ENCODE data around the gene GGTLC2.
"Not testable (repeated sequence)": the region's sequence is repeated elsewhere in the genome, so short reads cannot be mapped to it uniquely, and the experiment has no call there.

GGTLC2 gene

GRCh38 chr22:22614065-22614464 lies 30.3 kb upstream of the GGTLC2 start:
- Histone ChIP-seq H3K27me3 (ENCODE audit: insufficient read depth, low read length) (peaks cover 98% of the 10 kb centered on the region), H3K36me3 (ENCODE audit: insufficient read depth, low read depth, low read length) (no peaks in the 10 kb centered on the region), H3K4me1 (ENCODE audit: insufficient read depth, low read length) (no peaks in the 10 kb centered on the region), H3K9ac (ENCODE audit: low read depth, low read length) (no peak overlapping the region), H3K4me3 (ENCODE audit: low read length) (no peak overlapping the region), H3K9me3 (ENCODE audit: insufficient read depth, low read depth, low read length) (no peaks in the 10 kb centered on the region), H3K27ac (ENCODE audit: low read length) (no peak overlapping the region)

GRCh38 chr22:22616636-22617035 lies 27.8 kb upstream of the GGTLC2 start:
- H3K27me3 ChIP-seq (ENCODE audit: insufficient read depth, low read length) = peaks cover 87% of the 10 kb centered on the region
- H3K27ac ChIP-seq (ENCODE audit: low read length) = no peak overlapping the region
- no peak overlapping the region for H3K4me3 ChIP-seq (ENCODE audit: low read length)
- H3K9ac ChIP-seq (ENCODE audit: low read depth, low read length) = no peak overlapping the region
- no peaks in the 10 kb centered on the region for H3K4me1 ChIP-seq (ENCODE audit: insufficient read depth, low read length)
- no peaks in the 10 kb centered on the region for H3K9me3 ChIP-seq (ENCODE audit: insufficient read depth, low read depth, low read length)
- H3K36me3 ChIP-seq (ENCODE audit: insufficient read depth, low read depth, low read length) = no peaks in the 10 kb centered on the region

GRCh38 chr22:22618448-22618847 lies 26.0 kb upstream of the GGTLC2 start:
- no peaks in the 10 kb centered on the region for H3K36me3 ChIP-seq (ENCODE audit: insufficient read depth, low read depth, low read length)
- no peaks in the 10 kb centered on the region for H3K4me1 ChIP-seq (ENCODE audit: insufficient read depth, low read length)
- peaks cover 69% of the 10 kb centered on the region for H3K27me3 ChIP-seq (ENCODE audit: insufficient read depth, low read length)

GRCh38 chr22:22618923-22619322 lies 25.5 kb upstream of the GGTLC2 start:
- peaks cover 64% of the 10 kb centered on the region for H3K27me3 ChIP-seq (ENCODE audit: insufficient read depth, low read length)
- H3K9me3 ChIP-seq (ENCODE audit: insufficient read depth, low read depth, low read length) = no peaks in the 10 kb centered on the region
- no peak overlapping the region for H3K27ac ChIP-seq (ENCODE audit: low read length)
- no peaks in the 10 kb centered on the region for H3K36me3 ChIP-seq (ENCODE audit: insufficient read depth, low read depth, low read length)
- H3K4me1 ChIP-seq (ENCODE audit: insufficient read depth, low read length) = no peaks in the 10 kb centered on the region
- H3K4me3 ChIP-seq (ENCODE audit: low read length) = no peak overlapping the region
- no peak overlapping the region for H3K9ac ChIP-seq (ENCODE audit: low read depth, low read length)

More at GRCh38 chr22:22618448-22618847, 26.0 kb upstream of the GGTLC2 start:
- no peak overlapping the region for H3K4me3 ChIP-seq (ENCODE audit: low read length)
- H3K9ac ChIP-seq (ENCODE audit: low read depth, low read length) = no peak overlapping the region
- no peaks in the 10 kb centered on the region for H3K9me3 ChIP-seq (ENCODE audit: insufficient read depth, low read depth, low read length)
- no peak overlapping the region for H3K27ac ChIP-seq (ENCODE audit: low read length)

GRCh38 chr22:22619765-22620414 lies 24.5 kb upstream of the GGTLC2 start:
- peaks cover 54% of the 10 kb centered on the region for H3K27me3 ChIP-seq (ENCODE audit: insufficient read depth, low read length)
- H3K36me3 ChIP-seq (ENCODE audit: insufficient read depth, low read depth, low read length) = no peaks in the 10 kb centered on the region
- no peaks in the 10 kb centered on the region for H3K4me1 ChIP-seq (ENCODE audit: insufficient read depth, low read length)

DNA sequence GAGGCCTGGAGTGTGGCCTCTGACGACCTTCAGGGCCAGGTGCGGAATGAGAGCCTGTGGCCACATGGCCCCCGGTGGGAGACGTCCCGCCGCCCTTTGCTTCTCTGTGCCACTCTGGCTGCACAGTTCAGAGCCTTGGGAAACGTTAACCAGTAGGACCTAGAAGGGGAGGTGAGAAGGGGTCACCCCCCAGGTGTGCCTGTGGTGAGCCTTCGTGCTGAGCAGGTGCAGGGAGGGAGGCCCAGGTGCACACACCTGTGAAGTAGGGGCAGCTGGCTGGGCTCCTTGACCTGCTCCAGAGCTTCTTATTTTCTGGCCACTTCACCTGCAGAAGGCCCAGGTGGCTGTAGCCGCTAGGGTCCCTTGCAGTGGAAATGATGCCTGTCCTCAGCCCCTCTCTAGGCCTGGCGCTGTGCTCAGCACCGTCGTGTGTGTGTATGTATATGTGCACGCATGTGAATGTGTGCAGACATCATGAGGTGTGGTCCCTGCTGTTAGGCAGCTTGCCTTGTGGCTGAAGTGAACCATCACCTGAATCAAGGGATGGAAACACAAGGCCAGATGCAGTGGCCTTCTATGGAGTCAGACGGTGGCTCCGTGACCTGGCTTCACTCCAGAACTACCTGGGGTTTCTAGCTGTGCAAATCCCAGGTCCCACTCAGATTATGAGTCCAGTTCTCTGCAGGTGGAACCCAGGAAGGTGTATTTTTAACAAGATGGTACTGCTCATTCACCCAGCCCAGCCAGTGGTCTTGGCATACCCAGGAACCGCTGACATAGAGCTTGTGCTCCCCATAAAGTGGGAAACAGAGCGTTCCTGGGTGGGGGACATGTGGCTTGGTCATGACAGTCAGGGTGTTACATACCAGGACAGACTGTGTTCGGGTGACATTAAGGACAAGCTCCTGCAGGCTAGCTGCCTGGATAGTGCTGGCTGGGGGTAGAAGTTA lies 15.6 kb upstream of the GGTLC2 start:
- H3K9ac ChIP-seq (ENCODE audit: low read depth, low read length); H3K4me1 ChIP-seq (ENCODE audit: insufficient read depth, low read length); H3K36me3 ChIP-seq (ENCODE audit: insufficient read depth, low read depth, low read length): not testable (repeated sequence)

More at GRCh38 chr22:22619765-22620414, 24.5 kb upstream of the GGTLC2 start:
- Histone ChIP-seq H3K4me3 (ENCODE audit: low read length) (no peak overlapping the region), H3K27ac (ENCODE audit: low read length) (no peak overlapping the region), H3K9ac (ENCODE audit: low read depth, low read length) (no peak overlapping the region), H3K9me3 (ENCODE audit: insufficient read depth, low read depth, low read length) (no peaks in the 10 kb centered on the region)

DNA sequence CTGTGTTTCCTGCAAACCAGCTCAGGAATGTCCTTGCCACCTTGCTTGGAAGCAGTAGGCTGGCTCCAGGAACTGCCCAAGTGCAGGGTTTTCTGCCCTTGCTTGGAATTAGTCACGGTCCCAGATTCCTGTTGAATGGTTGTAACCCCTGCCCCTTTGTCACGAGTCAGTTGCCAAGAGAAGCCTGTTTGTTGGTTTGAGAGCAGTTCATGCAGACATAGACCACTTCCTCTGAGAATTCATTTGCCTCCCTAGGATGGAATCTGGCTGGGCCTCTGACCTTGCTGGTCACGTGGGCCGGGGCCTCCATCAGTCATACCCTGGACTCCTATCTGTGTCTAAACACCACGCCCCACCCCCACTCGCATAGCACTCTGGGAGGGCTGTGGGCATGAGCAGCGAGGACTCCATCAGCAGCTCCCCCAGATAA lies 13.2 kb upstream of the GGTLC2 start:
- not testable (repeated sequence) for H3K9me3 ChIP-seq (ENCODE audit: insufficient read depth, low read depth, low read length); H3K4me1 ChIP-seq (ENCODE audit: insufficient read depth, low read length); H3K27ac ChIP-seq (ENCODE audit: low read length); H3K9ac ChIP-seq (ENCODE audit: low read depth, low read length); H3K27me3 ChIP-seq (ENCODE audit: insufficient read depth, low read length); H3K4me3 ChIP-seq (ENCODE audit: low read length); H3K36me3 ChIP-seq (ENCODE audit: insufficient read depth, low read depth, low read length)

More for the DNA sequence above, 15.6 kb upstream of the GGTLC2 start:
- H3K27me3 ChIP-seq (ENCODE audit: insufficient read depth, low read length); H3K9me3 ChIP-seq (ENCODE audit: insufficient read depth, low read depth, low read length); H3K4me3 ChIP-seq (ENCODE audit: low read length); H3K27ac ChIP-seq (ENCODE audit: low read length): not testable (repeated sequence)

- not testable (repeated sequence) for H3K27ac ChIP-seq (ENCODE audit: low read length); H3K9ac ChIP-seq (ENCODE audit: low read depth, low read length); H3K9me3 ChIP-seq (ENCODE audit: insufficient read depth, low read depth, low read length); H3K27me3 ChIP-seq (ENCODE audit: insufficient read depth, low read length); H3K4me3 ChIP-seq (ENCODE audit: low read length); H3K4me1 ChIP-seq (ENCODE audit: insufficient read depth, low read length); H3K36me3 ChIP-seq (ENCODE audit: insufficient read depth, low read depth, low read length)
These were observed 12.2 kb upstream of the GGTLC2 start for GRCh38 chr22:22632226-22632625.

DNA sequence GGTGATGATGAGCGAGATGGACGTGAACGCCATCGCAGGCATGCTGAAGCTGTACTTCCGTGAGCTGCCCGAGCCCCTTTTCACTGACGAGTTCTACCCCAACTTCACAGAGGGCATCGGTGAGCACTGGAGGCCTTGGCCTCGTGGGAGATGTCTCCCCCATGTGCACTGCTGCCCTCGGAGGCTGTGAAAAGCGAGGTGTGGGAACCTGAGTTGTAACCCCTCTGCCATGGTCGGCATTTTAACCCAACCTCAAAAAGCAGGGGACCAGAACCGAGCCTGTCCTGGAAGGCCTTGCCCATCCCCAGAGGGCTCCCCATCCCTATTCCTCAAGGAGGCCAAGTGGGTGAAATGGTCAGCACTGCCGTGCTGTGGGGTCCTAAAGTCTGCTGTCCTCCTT lies 10.9 kb upstream of the GGTLC2 start:
- H3K4me3 ChIP-seq (ENCODE audit: low read length); H3K27me3 ChIP-seq (ENCODE audit: insufficient read depth, low read length); H3K9ac ChIP-seq (ENCODE audit: low read depth, low read length); H3K4me1 ChIP-seq (ENCODE audit: insufficient read depth, low read length); H3K9me3 ChIP-seq (ENCODE audit: insufficient read depth, low read depth, low read length); H3K27ac ChIP-seq (ENCODE audit: low read length); H3K36me3 ChIP-seq (ENCODE audit: insufficient read depth, low read depth, low read length): not testable (repeated sequence)

DNA sequence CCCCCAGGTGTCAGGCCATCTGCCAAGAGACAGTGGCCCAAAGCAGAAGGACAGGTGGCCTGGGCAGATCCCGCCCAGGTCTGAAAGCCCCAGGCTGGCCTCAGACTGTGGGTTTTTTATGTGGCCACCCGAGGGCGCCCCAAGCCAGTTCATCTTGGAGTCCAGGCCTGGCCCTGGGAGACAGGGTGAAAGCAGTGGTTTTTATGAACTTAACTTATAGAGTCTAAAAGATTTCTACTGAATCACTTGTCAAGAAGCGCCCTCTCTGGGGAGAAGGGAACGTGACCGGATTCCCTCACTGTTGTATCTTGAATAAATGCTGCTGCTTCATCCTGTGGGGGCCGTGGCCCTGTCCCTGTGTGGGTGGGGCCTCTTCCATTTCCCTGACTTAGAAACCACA lies 8.2 kb upstream of the GGTLC2 start:
- H3K9ac ChIP-seq (ENCODE audit: low read depth, low read length); H3K27ac ChIP-seq (ENCODE audit: low read length); H3K9me3 ChIP-seq (ENCODE audit: insufficient read depth, low read depth, low read length); H3K4me3 ChIP-seq (ENCODE audit: low read length); H3K4me1 ChIP-seq (ENCODE audit: insufficient read depth, low read length); H3K27me3 ChIP-seq (ENCODE audit: insufficient read depth, low read length); H3K36me3 ChIP-seq (ENCODE audit: insufficient read depth, low read depth, low read length): not testable (repeated sequence)

DNA sequence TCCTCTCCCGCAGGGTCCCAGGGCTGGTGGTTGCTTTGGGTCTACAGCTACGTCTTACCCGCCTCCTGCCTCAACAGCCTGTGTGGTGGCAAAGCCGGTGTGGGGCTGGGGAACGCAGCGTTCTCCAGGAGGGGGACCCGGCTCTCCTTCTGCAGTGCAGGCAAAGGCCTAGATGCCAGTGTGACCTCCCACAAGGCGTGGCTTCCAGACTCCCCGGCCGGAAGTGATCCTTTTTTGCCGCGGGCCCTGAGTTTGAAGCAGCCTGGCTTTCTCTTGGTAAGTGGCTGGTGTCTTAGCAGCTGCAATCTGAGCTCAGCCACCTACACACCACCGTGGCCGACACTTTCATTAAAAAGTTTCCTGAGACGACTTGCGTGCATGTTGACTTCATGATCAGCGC lies 6.1 kb upstream of the GGTLC2 start:
- not testable (repeated sequence) for H3K9ac ChIP-seq (ENCODE audit: low read depth, low read length); H3K27ac ChIP-seq (ENCODE audit: low read length); H3K27me3 ChIP-seq (ENCODE audit: insufficient read depth, low read length); H3K4me1 ChIP-seq (ENCODE audit: insufficient read depth, low read length); H3K9me3 ChIP-seq (ENCODE audit: insufficient read depth, low read depth, low read length); H3K4me3 ChIP-seq (ENCODE audit: low read length); H3K36me3 ChIP-seq (ENCODE audit: insufficient read depth, low read depth, low read length)

DNA sequence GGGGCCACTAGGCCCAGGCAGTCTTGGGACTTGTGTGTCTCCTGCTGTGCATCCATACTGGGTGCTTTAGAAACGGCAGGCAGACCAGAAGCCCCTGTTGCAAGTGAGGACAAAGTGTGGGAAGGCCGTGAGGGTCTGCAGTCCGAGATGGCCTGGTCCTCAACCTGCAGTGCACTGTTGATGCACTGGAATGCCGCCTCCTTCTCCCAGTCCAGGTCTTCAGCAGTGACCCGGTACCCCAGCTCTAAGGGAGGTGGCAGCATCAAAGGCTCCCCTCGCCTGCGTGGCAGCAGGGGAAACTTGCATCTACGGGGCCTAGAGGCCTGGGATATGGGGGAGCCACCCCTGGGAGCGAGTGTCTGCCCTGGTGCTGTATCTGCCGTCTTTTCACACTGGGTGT lies 2.2 kb upstream of the GGTLC2 start:
- H3K27ac ChIP-seq (ENCODE audit: low read length); H3K36me3 ChIP-seq (ENCODE audit: insufficient read depth, low read depth, low read length); H3K4me1 ChIP-seq (ENCODE audit: insufficient read depth, low read length); H3K9me3 ChIP-seq (ENCODE audit: insufficient read depth, low read depth, low read length); H3K4me3 ChIP-seq (ENCODE audit: low read length); H3K9ac ChIP-seq (ENCODE audit: low read depth, low read length); H3K27me3 ChIP-seq (ENCODE audit: insufficient read depth, low read length): not testable (repeated sequence)

Measured in iPS-20b (cell line).